SU-DHL-6 (cell line): ENCODE results near the gene MAPKBP1.

Experiments used
- H2AFZ ChIP-seq: fragments of 200-600 bp; sonication (generic); 2 replicates; pipeline ENCODE4 v1.6.1; 2014; ENCODE audit warnings: low read depth, mild to moderate bottlenecking, moderate library complexity, mixed read lengths, antibody characterized with exemption, low read length; ENCODE audit not compliant: severe bottlenecking
- H3F3A ChIP-seq: fragments of 200-600 bp; shearing (Covaris generic); 2 replicates; pipeline ENCODE4 v1.6.0; 2016; ENCODE audit warnings: antibody characterized with exemption, mild to moderate bottlenecking; ENCODE audit not compliant: insufficient read depth
- H3K27ac ChIP-seq: fragments of 200-600 bp; sonication (generic); 2 replicates; pipeline ENCODE4 v1.5.1; 2016; ENCODE audit warnings: low read depth, mild to moderate bottlenecking, low read length, moderate library complexity, mixed read lengths
- H3K27me3 ChIP-seq: fragments of 200-600 bp; sonication (generic), shearing (Covaris generic); 2 replicates; pipeline ENCODE4 v1.6.0; 2014; ENCODE audit warnings: mild to moderate bottlenecking, low read length
- H3K36me3 ChIP-seq: fragments of 200-600 bp; sonication (generic); 2 replicates; pipeline ENCODE4 v1.6.1; 2014; ENCODE audit warnings: mild to moderate bottlenecking, low read length, mixed read lengths
- H3K4me2 ChIP-seq: fragments of 300-600, 200-600 bp; shearing (Covaris generic), sonication (generic); 2 replicates; pipeline ENCODE4 v1.6.0; 2014; ENCODE audit warnings: low read length, low read depth, mild to moderate bottlenecking; ENCODE audit not compliant: poor library complexity, severe bottlenecking
- H3K4me3 ChIP-seq: fragments of 200-600 bp; sonication (generic); 2 replicates; pipeline ENCODE4 v1.5.1; 2014; ENCODE audit warnings: antibody characterized with exemption, low read length, mild to moderate bottlenecking, mixed read lengths; ENCODE audit not compliant: insufficient read depth, poor library complexity, severe bottlenecking
- H3K79me2 ChIP-seq: fragments of 200-600 bp; sonication (generic); 2 replicates; pipeline ENCODE4 v1.6.1; 2014; ENCODE audit warnings: mild to moderate bottlenecking, low read length, moderate library complexity; ENCODE audit not compliant: insufficient read depth
- H3K9ac ChIP-seq: fragments of 200-600 bp; sonication (generic); 2 replicates; pipeline ENCODE4 v1.7.0; 2014; ENCODE audit warnings: mild to moderate bottlenecking, low read length
- H3K9me2 ChIP-seq: fragments of 200-600 bp; sonication (generic); replicated peaks from 2 replicates; pipeline ENCODE4 v1.6.1; 2014; ENCODE audit warnings: low read length; ENCODE audit not compliant: insufficient read depth
- H3K9me3 ChIP-seq: fragments of 200-600 bp; sonication (generic); 2 replicates; pipeline ENCODE4 v1.6.1; 2014; ENCODE audit warnings: low read length, mixed read lengths; ENCODE audit not compliant: insufficient read depth
- H4K20me1 ChIP-seq: fragments of 200-600 bp; sonication (generic); 2 replicates; pipeline ENCODE4 v1.6.1; 2014; ENCODE audit warnings: low read depth, mild to moderate bottlenecking, antibody characterized with exemption, low read length, moderate library complexity, mixed read lengths
- EZH2phosphoT487 ChIP-seq: fragments of 200-600 bp; sonication (generic), shearing (Covaris generic); conservative IDR thresholded peaks from 2 replicates; pipeline ENCODE4 v1.6.1; 2018; ENCODE audit warnings: mild to moderate bottlenecking, antibody characterized with exemption, low read length, moderate library complexity, mixed read lengths
- TF ChIP-seq, protein P1 (sequence below): fragments of 200-600 bp; sonication (generic); IDR thresholded peaks from one replicate; pipeline ENCODE4 v1.5.1; 2017; ENCODE audit warnings: antibody characterized with exemption, mild to moderate bottlenecking, low read length, moderate library complexity; ENCODE audit not compliant: insufficient read depth, poor library complexity, severe bottlenecking

MAPKBP1 gene

DNA sequence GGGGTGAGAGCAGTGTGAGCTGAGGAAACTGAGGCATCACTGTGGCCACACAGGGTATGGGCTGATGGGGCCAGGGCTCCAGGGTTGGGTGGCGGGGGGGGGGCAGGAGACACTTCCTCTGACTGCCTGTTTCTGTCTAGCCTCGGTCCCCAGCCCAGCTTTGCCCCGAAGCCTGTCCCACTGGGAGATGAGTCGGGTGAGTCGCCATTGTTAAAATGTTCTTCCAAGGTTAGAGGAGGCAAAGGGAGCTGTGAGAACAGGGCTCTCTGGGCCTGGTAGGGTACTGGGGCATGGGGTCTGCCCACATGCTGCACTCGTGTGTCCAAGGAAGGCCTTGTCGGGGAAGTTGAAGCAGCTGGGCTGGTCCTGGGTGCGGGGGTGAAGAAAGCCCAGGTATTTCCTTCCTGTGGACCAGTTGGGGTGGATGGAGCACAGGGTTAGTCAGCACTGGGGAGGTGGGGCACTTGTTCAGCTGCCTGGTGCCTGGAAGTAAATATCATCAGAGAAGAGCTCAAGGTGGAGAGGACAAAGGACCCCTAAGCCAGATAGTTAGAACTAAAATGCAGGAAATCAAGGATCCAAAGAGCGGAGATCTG is 45.3 kb downstream of the MAPKBP1 start:
- H3K27me3 ChIP-seq: no peaks in the 10 kb centered on the region

DNA sequence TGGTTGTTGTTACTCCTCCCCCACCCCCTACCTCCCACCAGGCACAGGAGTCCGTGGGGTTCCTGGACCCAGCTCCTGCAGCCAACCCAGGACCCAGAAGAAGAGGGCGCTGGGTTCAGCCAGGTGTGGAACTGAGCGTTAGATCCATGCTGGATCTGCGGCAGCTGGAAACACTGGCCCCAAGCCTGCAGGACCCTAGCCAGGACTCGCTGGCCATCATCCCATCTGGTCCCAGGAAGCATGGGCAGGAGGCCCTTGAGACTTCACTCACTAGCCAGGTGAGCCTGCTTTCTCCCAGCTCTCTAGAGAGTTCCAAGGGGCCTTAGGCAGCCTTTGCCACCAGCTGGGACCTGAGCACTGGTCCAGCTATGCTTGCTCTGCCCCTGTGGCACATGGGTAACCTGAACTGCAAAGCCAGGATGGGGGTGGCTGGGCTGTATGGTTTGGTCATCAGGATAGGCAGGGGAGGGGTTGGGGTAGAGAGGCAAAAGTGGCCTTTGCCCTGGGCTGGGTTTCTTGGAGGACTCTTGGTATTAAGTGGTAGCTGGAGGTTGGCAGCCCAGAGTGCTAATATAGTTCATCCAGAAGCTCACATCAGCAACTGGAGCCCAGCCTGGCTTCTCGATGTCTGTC is 46.6 kb downstream of the MAPKBP1 start:
- Histone ChIP-seq H2AFZ (no peak overlapping the region), H3K27me3 (no peaks in the 10 kb centered on the region), H3K4me3 (no peak overlapping the region), H3F3A (no peaks in the 10 kb centered on the region), H3K36me3 (no peaks in the 10 kb centered on the region), H3K9ac (no peak overlapping the region), H3K79me2 (no peaks in the 10 kb centered on the region), H3K9me3 (no peaks in the 10 kb centered on the region), H3K27ac (no peak overlapping the region), H3K9me2 (no peaks in the 10 kb centered on the region), H3K4me2 (no peak overlapping the region), H4K20me1 (no peaks in the 10 kb centered on the region)
- no peak for TF ChIP-seq EZH2phosphoT487
- TF ChIP-seq, protein P1, sequence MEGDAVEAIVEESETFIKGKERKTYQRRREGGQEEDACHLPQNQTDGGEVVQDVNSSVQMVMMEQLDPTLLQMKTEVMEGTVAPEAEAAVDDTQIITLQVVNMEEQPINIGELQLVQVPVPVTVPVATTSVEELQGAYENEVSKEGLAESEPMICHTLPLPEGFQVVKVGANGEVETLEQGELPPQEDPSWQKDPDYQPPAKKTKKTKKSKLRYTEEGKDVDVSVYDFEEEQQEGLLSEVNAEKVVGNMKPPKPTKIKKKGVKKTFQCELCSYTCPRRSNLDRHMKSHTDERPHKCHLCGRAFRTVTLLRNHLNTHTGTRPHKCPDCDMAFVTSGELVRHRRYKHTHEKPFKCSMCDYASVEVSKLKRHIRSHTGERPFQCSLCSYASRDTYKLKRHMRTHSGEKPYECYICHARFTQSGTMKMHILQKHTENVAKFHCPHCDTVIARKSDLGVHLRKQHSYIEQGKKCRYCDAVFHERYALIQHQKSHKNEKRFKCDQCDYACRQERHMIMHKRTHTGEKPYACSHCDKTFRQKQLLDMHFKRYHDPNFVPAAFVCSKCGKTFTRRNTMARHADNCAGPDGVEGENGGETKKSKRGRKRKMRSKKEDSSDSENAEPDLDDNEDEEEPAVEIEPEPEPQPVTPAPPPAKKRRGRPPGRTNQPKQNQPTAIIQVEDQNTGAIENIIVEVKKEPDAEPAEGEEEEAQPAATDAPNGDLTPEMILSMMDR: no peak

More for the DNA sequence above, 45.3 kb downstream of the MAPKBP1 start:
- no peaks in the 10 kb centered on the region for H3K79me2 ChIP-seq
- H3K4me3 ChIP-seq: no peak overlapping the region
- H3K9ac ChIP-seq: no peak overlapping the region
- H3K27ac ChIP-seq: no peak overlapping the region
- no peaks in the 10 kb centered on the region for H3K36me3 ChIP-seq
- TF ChIP-seq EZH2phosphoT487: no peak
- TF ChIP-seq, protein P1: no peak
- no peaks in the 10 kb centered on the region for H3F3A ChIP-seq
- H3K4me2 ChIP-seq: no peak overlapping the region
- no peaks in the 10 kb centered on the region for H4K20me1 ChIP-seq
- no peaks in the 10 kb centered on the region for H3K9me3 ChIP-seq
- no peaks in the 10 kb centered on the region for H3K9me2 ChIP-seq
- no peak overlapping the region for H2AFZ ChIP-seq

DNA sequence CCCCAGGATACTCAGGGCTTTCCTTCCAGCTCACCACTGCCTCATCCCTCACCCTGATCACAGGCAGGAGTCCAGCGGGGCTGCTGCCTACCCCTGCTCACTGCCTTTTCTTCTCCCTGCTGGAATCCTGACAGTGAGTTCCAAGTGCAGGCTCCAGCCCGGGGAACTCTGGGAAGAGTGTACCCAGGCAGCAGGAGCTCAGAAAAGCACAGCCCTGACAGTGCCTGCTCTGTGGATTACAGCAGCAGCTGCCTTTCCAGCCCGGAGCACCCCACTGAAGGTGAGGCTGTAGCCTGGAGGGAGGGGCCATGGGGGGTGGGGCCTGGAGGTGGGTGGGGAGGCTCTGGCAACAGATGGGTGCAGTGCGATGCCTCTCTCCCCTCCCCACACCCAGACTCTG is 47.5 kb downstream of the MAPKBP1 start:
- Histone ChIP-seq H2AFZ (no peak overlapping the region), H3K79me2 (no peaks in the 10 kb centered on the region), H3K9me2 (no peaks in the 10 kb centered on the region), H3K36me3 (no peaks in the 10 kb centered on the region), H3K9ac (no peak overlapping the region), H4K20me1 (no peaks in the 10 kb centered on the region), H3F3A (no peaks in the 10 kb centered on the region), H3K27ac (no peak overlapping the region), H3K27me3 (no peaks in the 10 kb centered on the region), H3K4me2 (no peak overlapping the region), H3K4me3 (no peak overlapping the region), H3K9me3 (no peaks in the 10 kb centered on the region)
- no peak for TF ChIP-seq EZH2phosphoT487
- TF ChIP-seq, protein P1: no peak
